Thymus (tissue), 14 donors: ENCODE data around the gene DEFB119. TPM values are rescaled to one million over a fixed set of nuclear protein-coding genes. Genes with fewer than 3 reads are reported as not detected.
"Not testable (repeated sequence)": the region's sequence is repeated elsewhere in the genome, so short reads cannot be mapped to it uniquely, and the experiment has no call there.

Experiments used
- DNase-seq, 9 donors: peaks; one replicate each; pipeline ENCODE4 v3.0.0-alpha.2; 2013; ENCODE audit warnings: low spot score in 9 of 9, low read depth in 6 of 9, missing footprints in 1 of 9
- H3K27ac ChIP-seq, 2 donors: one replicate each; pipeline ENCODE4 v1.5.1; 2013; ENCODE audit warnings: control low read depth in 1 of 2, low read depth in 1 of 2, low read length in 1 of 2, mild to moderate bottlenecking in 1 of 2, moderate library complexity in 1 of 2
- H3K27me3 ChIP-seq, 2 donors: one replicate each; pipeline ENCODE4 v1.5.1; 2013; ENCODE audit warnings: low read length in 1 of 2; ENCODE audit not compliant: control insufficient read depth in 2 of 2, insufficient read depth in 1 of 2
- H3K36me3 ChIP-seq, 2 donors: one replicate each; pipeline ENCODE4 v1.5.1; 2013; ENCODE audit warnings: low read length in 1 of 2, mild to moderate bottlenecking in 1 of 2, moderate library complexity in 1 of 2; ENCODE audit not compliant: control insufficient read depth in 2 of 2, insufficient read depth in 2 of 2
- H3K4me1 ChIP-seq, 2 donors: one replicate each; pipeline ENCODE4 v1.5.1; 2013; ENCODE audit warnings: low read length in 2 of 2; ENCODE audit not compliant: control insufficient read depth in 2 of 2, insufficient read depth in 2 of 2
- H3K4me3 ChIP-seq, 2 donors: one replicate each; pipeline ENCODE4 v1.5.1; 2013; ENCODE audit warnings: low read length in 2 of 2, control low read depth in 1 of 2, mild to moderate bottlenecking in 1 of 2
- H3K9me3 ChIP-seq, 2 donors: one replicate each; pipeline ENCODE4 v1.5.1; 2013; ENCODE audit warnings: low read length in 1 of 2, mild to moderate bottlenecking in 1 of 2; ENCODE audit not compliant: control insufficient read depth in 2 of 2, insufficient read depth in 1 of 2
- WGBS: extraction: QIAGEN DNeasy Blood & Tissue Kit; methylation state at CpG from one replicate; pipeline ENCODE4 v1.1.7; 2013; 5-methylcytosine and 5-hydroxymethylcytosine counted together
- long read RNA-seq, 10 donors: transcript quantifications; one replicate each; lab custom pipeline, GENCODE V29; 2026
- polyA plus RNA-seq: library from polyadenylated mRNA; stranded (reverse); fragments of 200-250 nt; gene quantifications from one replicate; pipeline ENCODE4 v1.2.3, GENCODE V29; 2013
- total RNA-seq: library from RNA; stranded (reverse); fragments of 120-200 nt; gene quantifications from one replicate; pipeline ENCODE4 v1.2.4, GENCODE V29; 2013
- donor health status: healthy.

The DEFB119 gene
- total RNA-seq (not detected), polyA plus RNA-seq (not detected)
- long read RNA-seq, donor 1: 0 reads
- long read RNA-seq, donor 2: 0 reads
- long read RNA-seq, donor 3: 0 reads
- long read RNA-seq, donor 4: 0 reads
- long read RNA-seq, donor 5: 0 reads
- long read RNA-seq, donor 6: 0 reads
- long read RNA-seq, donor 7: 0 reads
- long read RNA-seq, donor 8: 0 reads
- long read RNA-seq, donor 9: 0 reads
- long read RNA-seq, donor 10: 0 reads

GRCh38 chr20:31390490-31390889 lies at the start of gene DEFB119:
Gene DEFB119 (minus strand): TSS chr20:31390590. CDS start chr20:31390483, 107 bp downstream.
- H3K27ac ChIP-seq: no peak within 1 kb of the TSS
- no peak within 1 kb of the TSS for H3K4me3 ChIP-seq
- no peaks in the 10 kb centered on the region for H3K36me3 ChIP-seq
- H3K27me3 ChIP-seq: no peaks in the 10 kb centered on the region
- H3K4me1 ChIP-seq: no peaks in the 10 kb centered on the region
- DNase-seq: no peak
- 33% methylated on average over 1 of the region's 1 CpG for WGBS
- no peaks in the 10 kb centered on the region for H3K9me3 ChIP-seq

GRCh38 chr20:31430568-31431115 lies 40.3 kb upstream of the DEFB119 start:
- no peak overlapping the region for H3K4me3 ChIP-seq
- 80% methylated on average over 4 of the region's 4 CpGs for WGBS
- H3K27me3 ChIP-seq: no peaks in the 10 kb centered on the region
- H3K9me3 ChIP-seq: no peaks in the 10 kb centered on the region
- H3K27ac ChIP-seq: no peak overlapping the region
- no peak for DNase-seq
- H3K4me1 ChIP-seq: no peaks in the 10 kb centered on the region
- no peaks in the 10 kb centered on the region for H3K36me3 ChIP-seq

- not testable (repeated sequence) for H3K36me3 ChIP-seq, H3K9me3 ChIP-seq, DNase-seq, H3K4me1 ChIP-seq, H3K4me3 ChIP-seq, H3K27me3 ChIP-seq, H3K27ac ChIP-seq
- WGBS: 93% methylated on average over 31 of the region's 31 CpGs
These were observed 37.2 kb upstream of the DEFB119 start for GRCh38 chr20:31427576-31427975.

GRCh38 chr20:31426891-31427551 lies 36.6 kb upstream of the DEFB119 start:
- H3K27me3 ChIP-seq, H3K36me3 ChIP-seq, H3K27ac ChIP-seq, H3K4me3 ChIP-seq, H3K9me3 ChIP-seq, H3K4me1 ChIP-seq, DNase-seq: not testable (repeated sequence)
- 95% methylated on average over 43 of the region's 48 CpGs for WGBS

GRCh38 chr20:31425797-31426196 lies 35.4 kb upstream of the DEFB119 start:
- H3K4me1 ChIP-seq: no peaks in the 10 kb centered on the region
- no peak for DNase-seq
- no peaks in the 10 kb centered on the region for H3K9me3 ChIP-seq

GRCh38 chr20:31418307-31418706 lies 27.9 kb upstream of the DEFB119 start:
- H3K4me1 ChIP-seq: no peaks in the 10 kb centered on the region
- H3K4me3 ChIP-seq: no peak overlapping the region
- 88% methylated on average over 7 of the region's 7 CpGs for WGBS

More at GRCh38 chr20:31425797-31426196, 35.4 kb upstream of the DEFB119 start:
- Histone ChIP-seq H3K36me3 (no peaks in the 10 kb centered on the region), H3K27ac (no peak overlapping the region), H3K27me3 (no peaks in the 10 kb centered on the region), H3K4me3 (no peak overlapping the region)

GRCh38 chr20:31415653-31416052 lies 25.3 kb upstream of the DEFB119 start:
- Histone ChIP-seq H3K4me1 (no peaks in the 10 kb centered on the region), H3K36me3 (no peaks in the 10 kb centered on the region), H3K4me3 (no peak overlapping the region), H3K27ac (no peak overlapping the region), H3K9me3 (no peaks in the 10 kb centered on the region), H3K27me3 (no peaks in the 10 kb centered on the region)
- DNase-seq: no peak
- WGBS: 96% methylated on average over 2 of the region's 2 CpGs

More at GRCh38 chr20:31418307-31418706, 27.9 kb upstream of the DEFB119 start:
- Histone ChIP-seq H3K36me3 (no peaks in the 10 kb centered on the region), H3K27me3 (no peaks in the 10 kb centered on the region), H3K27ac (no peak overlapping the region), H3K9me3 (no peaks in the 10 kb centered on the region)
- no peak for DNase-seq

- Histone ChIP-seq H3K9me3 (no peaks in the 10 kb centered on the region), H3K36me3 (no peaks in the 10 kb centered on the region), H3K4me3 (no peak overlapping the region), H3K27me3 (no peaks in the 10 kb centered on the region), H3K27ac (no peak overlapping the region), H3K4me1 (no peaks in the 10 kb centered on the region)
- WGBS: 82% methylated on average over 6 of the region's 6 CpGs
- no peak for DNase-seq
These were observed 24.0 kb upstream of the DEFB119 start for GRCh38 chr20:31414381-31414780.

- Histone ChIP-seq H3K4me3 (no peak overlapping the region), H3K4me1 (no peaks in the 10 kb centered on the region), H3K36me3 (no peaks in the 10 kb centered on the region), H3K27ac (no peak overlapping the region), H3K9me3 (no peaks in the 10 kb centered on the region), H3K27me3 (no peaks in the 10 kb centered on the region)
- 63% methylated on average over 1 of the region's 1 CpG for WGBS
- DNase-seq: no peak
These were observed 19.6 kb upstream of the DEFB119 start for GRCh38 chr20:31410011-31410410.
